Transverse colon (tissue), 4 donors: ENCODE measurements around the gene CYP27A1.

Experiments
- EP300 ChIP-seq: sonication (generic); formaldehyde crosslinking; IDR thresholded peaks from one replicate; pipeline ENCODE4 v1.6.1; 2017; ENCODE audit warnings: antibody characterized with exemption, low read depth
- POLR2AphosphoS5 ChIP-seq, 3 donors: sonication (generic); formaldehyde crosslinking; IDR thresholded peaks; one replicate each; pipeline ENCODE4 v1.6.1; 2016; ENCODE audit warnings: antibody characterized with exemption in 3 of 3
- TF ChIP-seq, protein P1 (sequence below), 5 experiments: fragments of 200-600 bp in 3 of 5; fragments of 450-650 bp in 2 of 5; sonication (generic) in 3 of 5; IDR thresholded peaks; 1 replicate in 2 of 5; 2 replicates in 3 of 5; pipeline ENCODE4 v1.5.1; 2016 to 2017; ENCODE audit warnings: antibody characterized with exemption in 5 of 5, inconsistent platforms in 3 of 5, mild to moderate bottlenecking in 2 of 5, moderate library complexity in 1 of 5

DNA sequence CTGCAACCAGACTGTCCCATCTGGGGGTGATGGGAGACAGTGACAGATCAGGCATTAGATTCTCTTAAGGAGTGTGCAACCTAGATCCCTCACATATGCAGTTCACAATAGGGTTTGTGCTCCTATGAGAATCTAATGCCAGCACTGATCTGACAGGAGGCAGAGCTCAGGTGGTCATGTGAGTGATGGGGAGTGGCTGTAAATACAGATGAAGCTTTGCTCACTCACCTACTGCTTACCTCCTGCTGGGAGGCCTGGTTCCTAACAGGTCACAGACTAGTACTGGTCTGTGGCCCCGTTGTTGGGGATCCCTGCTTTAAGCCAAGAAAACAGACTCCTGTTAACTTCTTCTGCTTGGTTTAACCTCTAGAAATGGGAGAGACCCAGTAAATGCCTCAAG is 3.2 kb downstream of the CYP27A1 start:
- TF ChIP-seq, protein P1, sequence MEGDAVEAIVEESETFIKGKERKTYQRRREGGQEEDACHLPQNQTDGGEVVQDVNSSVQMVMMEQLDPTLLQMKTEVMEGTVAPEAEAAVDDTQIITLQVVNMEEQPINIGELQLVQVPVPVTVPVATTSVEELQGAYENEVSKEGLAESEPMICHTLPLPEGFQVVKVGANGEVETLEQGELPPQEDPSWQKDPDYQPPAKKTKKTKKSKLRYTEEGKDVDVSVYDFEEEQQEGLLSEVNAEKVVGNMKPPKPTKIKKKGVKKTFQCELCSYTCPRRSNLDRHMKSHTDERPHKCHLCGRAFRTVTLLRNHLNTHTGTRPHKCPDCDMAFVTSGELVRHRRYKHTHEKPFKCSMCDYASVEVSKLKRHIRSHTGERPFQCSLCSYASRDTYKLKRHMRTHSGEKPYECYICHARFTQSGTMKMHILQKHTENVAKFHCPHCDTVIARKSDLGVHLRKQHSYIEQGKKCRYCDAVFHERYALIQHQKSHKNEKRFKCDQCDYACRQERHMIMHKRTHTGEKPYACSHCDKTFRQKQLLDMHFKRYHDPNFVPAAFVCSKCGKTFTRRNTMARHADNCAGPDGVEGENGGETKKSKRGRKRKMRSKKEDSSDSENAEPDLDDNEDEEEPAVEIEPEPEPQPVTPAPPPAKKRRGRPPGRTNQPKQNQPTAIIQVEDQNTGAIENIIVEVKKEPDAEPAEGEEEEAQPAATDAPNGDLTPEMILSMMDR (IDR thresholded peaks at IDR 0.05), result no peak
- TF ChIP-seq POLR2AphosphoS5 (IDR thresholded peaks at IDR 0.05), result no peak
- TF ChIP-seq EP300, result no peak
